GM21786 (cell line): ENCODE results near the gene GPR141.

Experiments
- ATAC-seq: cut with Tn5 transposase; IDR thresholded peaks from one replicate; pipeline ENCODE4 v1.9.1; 2021; ENCODE audit not compliant: unreplicated experiment

GPR141 gene

DNA sequence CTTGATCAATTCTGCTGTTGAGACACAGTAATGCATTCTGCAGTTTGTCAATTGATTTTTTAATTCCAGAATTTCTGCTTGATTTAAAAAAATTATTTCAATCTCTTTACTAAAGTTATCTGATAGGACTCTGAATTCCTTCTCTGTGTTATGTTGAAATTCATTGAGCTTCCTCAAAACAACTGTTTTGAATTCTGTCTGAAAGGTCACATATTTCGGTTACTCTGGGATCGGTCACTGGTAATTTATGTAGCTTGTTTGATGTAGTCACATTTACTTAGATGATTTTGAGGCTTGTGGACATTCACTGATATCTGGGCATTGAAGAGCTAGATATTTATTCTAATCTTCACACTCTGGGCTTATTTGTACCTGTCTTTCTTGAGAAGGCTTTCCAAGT lies 97.6 kb downstream of the GPR141 start:
- no peak for ATAC-seq

DNA sequence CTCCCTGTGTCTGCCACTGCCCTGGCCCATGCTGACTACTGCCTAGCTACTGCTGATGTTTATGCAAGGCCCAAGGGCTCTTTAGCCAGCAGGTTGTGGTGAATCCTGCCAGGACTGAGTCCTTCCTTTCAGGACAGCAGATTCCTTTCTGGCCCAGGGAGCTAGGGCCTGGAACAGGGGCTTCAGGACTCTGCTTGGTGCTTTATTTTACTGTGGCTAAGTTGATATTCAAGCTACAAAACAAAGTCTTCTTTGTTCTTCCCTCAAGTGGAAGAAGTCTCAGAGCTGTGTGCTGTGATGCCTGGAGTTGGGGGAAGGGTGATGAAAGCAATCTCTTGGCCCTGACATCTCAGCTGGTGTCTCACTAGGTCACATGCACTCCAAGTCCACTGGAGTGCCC lies 98.6 kb downstream of the GPR141 start:
- ATAC-seq, result no peak

DNA sequence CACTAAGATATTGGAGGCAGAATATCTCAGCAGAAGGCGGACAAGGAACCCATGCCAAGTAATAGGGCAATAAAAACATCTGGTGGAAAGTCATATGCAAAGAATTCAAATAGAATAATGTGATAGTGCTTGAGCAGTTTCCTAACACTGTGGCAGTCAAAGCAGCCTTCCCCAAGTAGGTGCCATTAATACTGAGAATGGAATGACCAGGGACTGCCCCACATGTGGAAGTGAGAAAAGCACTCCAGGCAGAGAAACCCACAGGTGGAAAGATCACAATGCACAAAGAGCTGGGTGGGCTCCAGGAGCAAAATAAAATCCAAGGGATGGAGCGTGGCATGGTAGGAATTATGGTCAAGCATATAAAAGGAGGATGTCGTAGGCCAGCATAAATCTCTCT lies 100.4 kb downstream of the GPR141 start:
- no peak for ATAC-seq

DNA sequence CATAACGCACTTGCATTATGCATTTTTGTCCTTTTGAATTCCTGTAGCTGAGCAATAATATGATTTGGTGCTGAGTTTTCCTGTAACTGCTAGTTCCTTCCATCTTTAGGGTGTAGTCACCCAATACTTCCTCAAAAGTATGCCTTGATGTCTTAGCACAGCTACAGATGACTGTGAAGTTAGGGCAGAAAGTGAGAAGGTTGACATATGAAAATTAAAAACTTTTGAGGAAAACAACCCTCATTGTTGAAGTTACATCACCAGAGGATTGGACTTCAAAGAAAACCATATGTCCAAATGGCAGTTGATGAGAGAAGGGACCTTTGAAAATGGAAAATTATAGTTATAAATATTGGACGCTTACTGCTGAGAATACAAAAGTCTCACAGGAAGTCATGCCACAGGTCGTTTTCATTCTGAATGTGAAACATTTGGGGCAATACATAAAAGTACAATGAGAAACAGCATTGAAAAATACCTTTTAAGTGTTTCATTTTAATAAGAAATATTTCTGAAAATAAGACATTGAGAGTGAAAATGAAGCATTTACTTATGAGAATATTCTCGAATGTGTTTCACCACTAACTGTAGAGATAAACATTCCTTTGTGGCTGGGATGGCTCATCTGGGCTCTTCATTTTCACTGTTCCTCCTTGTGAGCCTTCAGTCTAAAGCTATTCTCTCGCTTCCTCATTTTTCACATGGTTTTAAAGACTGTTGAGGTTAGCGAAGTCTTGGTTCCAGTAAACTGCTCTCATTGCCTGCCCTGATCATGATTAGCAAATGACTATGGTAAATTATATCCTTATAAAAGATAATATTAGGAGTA lies 103.4 kb downstream of the GPR141 start:
- peak; percentile 91 for ATAC-seq
